Prostate gland (tissue), 2 donors: ENCODE data around the gene ACLY. TPM values are rescaled to one million over a fixed set of nuclear protein-coding genes. Genes with fewer than 3 reads are reported as not detected.

Source experiments
- DNase-seq: peaks from one replicate; pipeline ENCODE4 v3.0.0-alpha.2; 2019; ENCODE audit warnings: low spot score
- H3K27ac ChIP-seq, 2 donors: fragments of 200-600 bp; sonication (generic); 2 replicates each; pipeline ENCODE4 v1.5.1; 2017 to 2019
- H3K27me3 ChIP-seq: fragments of 200-600 bp; sonication (generic); replicated peaks from 2 replicates; pipeline ENCODE4 v1.5.1; 2019; ENCODE audit not compliant: insufficient read depth
- H3K36me3 ChIP-seq, 2 donors: fragments of 200-600 bp; sonication (generic); 1 replicate in 1 of 2; 2 replicates in 1 of 2; pipeline versions ENCODE4 v1.5.1 to v1.8.1; 2017 to 2019
- H3K4me1 ChIP-seq: fragments of 200-600 bp; sonication (generic); replicated peaks from 2 replicates; pipeline ENCODE4 v1.5.1; 2019
- H3K4me3 ChIP-seq, 2 donors: fragments of 200-600 bp; sonication (generic); 2 replicates each; pipeline ENCODE4 v1.5.1; 2017 to 2019
- H3K9me3 ChIP-seq: fragments of 200-600 bp; sonication (generic); 2 replicates; pipeline ENCODE4 v1.5.1; 2017
- CTCF ChIP-seq, 4 experiments: fragments of 200-600 bp in 2 of 4; fragments of 450-650 bp in 2 of 4; sonication (generic) in 2 of 4; IDR thresholded peaks; 1 replicate in 3 of 4; 2 replicates in 1 of 4; pipeline ENCODE4 v1.5.1; 2016 to 2019; ENCODE audit warnings: antibody characterized with exemption in 4 of 4, mild to moderate bottlenecking in 2 of 4, moderate library complexity in 2 of 4
- POLR2A ChIP-seq: fragments of 450-650 bp; IDR thresholded peaks from one replicate; pipeline ENCODE4 v1.6.1; 2016; ENCODE audit warnings: antibody characterized with exemption, mild to moderate bottlenecking
- POLR2AphosphoS5 ChIP-seq: sonication (generic); formaldehyde crosslinking; IDR thresholded peaks from one replicate; pipeline ENCODE4 v1.6.1; 2017; ENCODE audit warnings: antibody characterized with exemption
- WGBS: methylation state at CpG from one replicate; pipeline ENCODE4 v1.1.5; 2018; 5-methylcytosine and 5-hydroxymethylcytosine counted together
- intact Hi-C: fragments of 100-400 bp; cut with DNase I; formaldehyde crosslinking; loops from one replicate; pipeline ENCODE4 v1.14.2; 2022
- total RNA-seq, 2 donors: library from RNA; depleted of rRNA; stranded (reverse); fragments of >200 nt; gene quantifications; one replicate each; pipeline ENCODE4 v1.1.0, GENCODE V29; 2016

ACLY gene
- total RNA-seq, 2 donors from 2014 or later, result 114 to 203 TPM

- intact Hi-C loops, result no loop called here
- WGBS, result 87% methylated on average over 7 of the region's 7 CpGs
Measured at GRCh38 chr17:41904242-41904841, 14.4 kb downstream of the ACLY start.

DNA sequence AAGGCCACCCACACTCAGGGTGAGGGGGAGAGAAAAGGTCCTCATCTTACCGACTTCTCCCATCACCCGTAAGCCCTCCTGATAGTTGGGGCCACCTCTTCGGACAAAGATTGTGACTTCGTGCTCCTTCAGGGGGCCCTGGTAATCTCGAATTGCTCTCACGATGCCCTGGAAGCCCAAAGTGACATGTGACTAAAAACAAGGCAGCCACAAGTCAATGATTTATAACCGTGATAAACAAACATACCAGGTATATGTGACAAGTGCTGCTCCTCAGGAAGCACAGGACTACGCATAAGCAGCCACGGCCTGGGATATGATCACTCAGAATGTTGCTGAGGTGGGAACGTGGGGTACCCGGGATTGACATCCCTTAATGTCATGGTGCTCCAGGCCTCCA is 17.1 kb downstream of the ACLY start:
- intact Hi-C loops, result no loop called here
- H3K27me3 ChIP-seq, result no peaks in the 10 kb centered on the region
- TF ChIP-seq POLR2A, result no peak
- no peak for TF ChIP-seq POLR2AphosphoS5
- no peak for TF ChIP-seq CTCF (IDR thresholded peaks at IDR 0.05)
- no peaks in the 10 kb centered on the region for H3K9me3 ChIP-seq
- H3K4me1 ChIP-seq, result no peaks in the 10 kb centered on the region
- 72% methylated on average over 11 of the region's 11 CpGs for WGBS
- no peak for DNase-seq
- H3K36me3 ChIP-seq, result peaks cover 13 to 29% of the 10 kb centered on the region in 2 donors
- no peak overlapping the region for H3K27ac ChIP-seq
- no peak overlapping the region for H3K4me3 ChIP-seq

More at GRCh38 chr17:41904242-41904841, 14.4 kb downstream of the ACLY start:
- no peak for DNase-seq
- H3K4me3 ChIP-seq, result no peak overlapping the region
- no peaks in the 10 kb centered on the region for H3K27me3 ChIP-seq
- TF ChIP-seq POLR2AphosphoS5, result no peak
- no peak for TF ChIP-seq POLR2A
- TF ChIP-seq CTCF (IDR thresholded peaks at IDR 0.05), result no peak
- H3K27ac ChIP-seq, result no peak overlapping the region
- H3K36me3 ChIP-seq, result peaks cover 13 to 30% of the 10 kb centered on the region in 2 donors
- no peaks in the 10 kb centered on the region for H3K9me3 ChIP-seq
- H3K4me1 ChIP-seq, result no peaks in the 10 kb centered on the region

- no peak for DNase-seq
- no peak for TF ChIP-seq POLR2A
- TF ChIP-seq POLR2AphosphoS5, result no peak
- TF ChIP-seq CTCF (IDR thresholded peaks at IDR 0.05), result no peak
- Histone ChIP-seq H3K9me3 (no peaks in the 10 kb centered on the region), H3K27ac (no peak overlapping the region), H3K27me3 (no peaks in the 10 kb centered on the region), H3K4me3 (no peak overlapping the region), H3K36me3 (peaks cover 3 to 28% of the 10 kb centered on the region in 2 donors), H3K4me1 (peaks cover 2% of the 10 kb centered on the region)
- intact Hi-C loops, result no loop called here
- WGBS, result 91% methylated on average over 6 of the region's 6 CpGs
Measured at GRCh38 chr17:41896726-41897125, 22.0 kb downstream of the ACLY start.

DNA sequence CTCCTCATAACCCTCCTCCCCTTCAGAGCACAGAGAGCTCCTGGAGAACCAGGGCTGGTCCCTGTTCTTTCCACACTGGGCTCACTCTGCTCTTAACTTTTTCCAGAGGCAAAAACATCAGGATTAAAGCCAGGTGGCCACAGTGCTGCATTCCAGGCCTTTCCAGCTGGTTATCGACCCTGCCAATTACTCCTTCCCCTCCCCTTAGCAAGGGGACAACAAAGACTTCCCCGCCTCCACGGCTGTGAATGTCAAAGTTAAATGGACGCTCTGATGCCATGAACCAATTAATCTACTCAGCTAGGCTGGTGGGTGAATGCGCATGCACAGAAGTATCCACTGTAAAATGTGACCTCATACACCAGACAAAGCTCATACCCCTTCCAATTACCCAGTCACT is 23.1 kb downstream of the ACLY start:
- intact Hi-C loops, result no loop called here
- Histone ChIP-seq H3K36me3 (peaks cover 3 to 33% of the 10 kb centered on the region in 2 donors), H3K4me3 (no peak overlapping the region), H3K9me3 (no peaks in the 10 kb centered on the region), H3K4me1 (peaks cover 2% of the 10 kb centered on the region), H3K27ac (no peak overlapping the region), H3K27me3 (no peaks in the 10 kb centered on the region)
- TF ChIP-seq POLR2AphosphoS5 (no peak), CTCF (IDR thresholded peaks at IDR 0.05) (no peak), POLR2A (no peak)
- DNase-seq, result no peak
- WGBS, result 44% methylated on average over 5 of the region's 5 CpGs

- Histone ChIP-seq H3K4me3 (no peak overlapping the region), H3K9me3 (no peaks in the 10 kb centered on the region), H3K4me1 (peaks cover 2% of the 10 kb centered on the region), H3K36me3 (peaks cover 3 to 33% of the 10 kb centered on the region in 2 donors), H3K27ac (no peak overlapping the region), H3K27me3 (no peaks in the 10 kb centered on the region)
- 48% methylated on average over 7 of the region's 7 CpGs for WGBS
- intact Hi-C loops, result no loop called here
- no peak for TF ChIP-seq POLR2A
- TF ChIP-seq CTCF (IDR thresholded peaks at IDR 0.05), result no peak
- TF ChIP-seq POLR2AphosphoS5, result no peak
- DNase-seq, result no peak
Measured at GRCh38 chr17:41894791-41895331, 23.9 kb downstream of the ACLY start.
